SH-SY5Y (cell line): ENCODE results near the gene CDK14.

Experiments used
- GATA2 ChIP-seq: IDR thresholded peaks from 2 replicates; pipeline ENCODE4 v1.6.1; 2011; ENCODE audit warnings: mild to moderate bottlenecking, low read depth, low read length
- GATA3 ChIP-seq: IDR thresholded peaks from 2 replicates; pipeline ENCODE4 v1.6.1; 2011; ENCODE audit warnings: low read depth, mild to moderate bottlenecking, low read length, moderate library complexity

DNA sequence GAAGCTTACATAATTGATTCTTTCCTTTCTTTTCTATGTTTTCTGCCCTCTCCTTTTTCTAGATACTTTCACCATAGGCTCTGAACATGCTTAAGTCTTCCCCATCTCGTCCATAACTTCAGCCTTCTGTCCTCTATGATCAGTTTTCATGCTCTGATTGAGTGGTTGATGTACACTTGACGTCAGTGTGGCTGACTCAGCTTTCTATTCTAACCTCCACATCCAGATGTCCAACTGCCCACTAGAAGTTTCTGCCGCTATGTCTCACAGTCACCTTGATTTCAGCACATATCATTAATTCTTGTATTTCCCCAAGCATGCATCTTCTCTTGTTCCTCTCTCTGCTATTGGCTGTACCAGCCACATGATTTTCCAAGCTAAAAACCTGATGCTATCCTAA is 15.0 kb downstream of the CDK14 start:
- TF ChIP-seq GATA3 (no peak), GATA2 (no peak)
